Measurements from ENCODE around the gene FGGY. TPM values are rescaled to one million over a fixed set of nuclear protein-coding genes. Genes with fewer than 3 reads are reported as not detected.

The FGGY gene
- total RNA-seq, 1 donor, result 24.6 TPM

DNA sequence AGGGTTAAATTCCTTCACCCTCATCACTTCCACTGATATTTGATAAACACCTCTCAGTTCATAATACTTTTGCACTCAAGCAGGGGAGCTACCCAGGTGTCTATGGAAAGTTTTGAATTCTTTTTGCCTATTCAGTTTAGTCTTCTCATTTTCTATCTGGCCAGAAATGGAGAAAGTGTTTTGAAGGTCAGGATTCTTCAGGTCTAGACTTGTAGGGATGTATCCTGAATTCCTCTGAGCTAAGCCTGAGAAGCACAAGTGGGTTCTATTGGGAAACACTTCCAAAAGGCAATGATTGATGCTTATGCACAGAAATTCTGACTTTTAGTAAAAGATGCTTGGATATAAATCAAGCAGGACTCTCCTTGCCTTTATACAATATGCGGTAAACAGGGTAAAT, 300.1 kb downstream of the FGGY start:
- Histone ChIP-seq H3K27ac (ENCODE audit: low read depth, low read length) (peak overlapping the region; percentile 38), H2AFZ (ENCODE audit: low read length) (no peak overlapping the region), H3K27me3 (ENCODE audit: insufficient read depth, low read length) (no peaks in the 10 kb centered on the region), H3K36me3 (ENCODE audit: insufficient read depth, low read length) (no peaks in the 10 kb centered on the region), H3K79me2 (ENCODE audit: insufficient read depth, low read length) (no peaks in the 10 kb centered on the region), H3K4me3 (ENCODE audit: insufficient read depth, low read length) (no peak overlapping the region), H3K4me2 (ENCODE audit: insufficient read depth, low read length) (no peak overlapping the region), H4K20me1 (ENCODE audit: insufficient read depth, low read length) (no peaks in the 10 kb centered on the region), H3K4me1 (ENCODE audit: insufficient read depth, low read length) (peaks cover 15% of the 10 kb centered on the region), H3K9me3 (ENCODE audit: low read depth, low read length) (no peaks in the 10 kb centered on the region)
- no peak for DNase-seq (ENCODE audit: insufficient read length, low spot score, missing footprints)
- TF ChIP-seq, protein P1, sequence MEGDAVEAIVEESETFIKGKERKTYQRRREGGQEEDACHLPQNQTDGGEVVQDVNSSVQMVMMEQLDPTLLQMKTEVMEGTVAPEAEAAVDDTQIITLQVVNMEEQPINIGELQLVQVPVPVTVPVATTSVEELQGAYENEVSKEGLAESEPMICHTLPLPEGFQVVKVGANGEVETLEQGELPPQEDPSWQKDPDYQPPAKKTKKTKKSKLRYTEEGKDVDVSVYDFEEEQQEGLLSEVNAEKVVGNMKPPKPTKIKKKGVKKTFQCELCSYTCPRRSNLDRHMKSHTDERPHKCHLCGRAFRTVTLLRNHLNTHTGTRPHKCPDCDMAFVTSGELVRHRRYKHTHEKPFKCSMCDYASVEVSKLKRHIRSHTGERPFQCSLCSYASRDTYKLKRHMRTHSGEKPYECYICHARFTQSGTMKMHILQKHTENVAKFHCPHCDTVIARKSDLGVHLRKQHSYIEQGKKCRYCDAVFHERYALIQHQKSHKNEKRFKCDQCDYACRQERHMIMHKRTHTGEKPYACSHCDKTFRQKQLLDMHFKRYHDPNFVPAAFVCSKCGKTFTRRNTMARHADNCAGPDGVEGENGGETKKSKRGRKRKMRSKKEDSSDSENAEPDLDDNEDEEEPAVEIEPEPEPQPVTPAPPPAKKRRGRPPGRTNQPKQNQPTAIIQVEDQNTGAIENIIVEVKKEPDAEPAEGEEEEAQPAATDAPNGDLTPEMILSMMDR (IDR thresholded peaks at IDR 0.05; ENCODE audit: extremely low read depth, low read depth, low read length), result no peak

DNA sequence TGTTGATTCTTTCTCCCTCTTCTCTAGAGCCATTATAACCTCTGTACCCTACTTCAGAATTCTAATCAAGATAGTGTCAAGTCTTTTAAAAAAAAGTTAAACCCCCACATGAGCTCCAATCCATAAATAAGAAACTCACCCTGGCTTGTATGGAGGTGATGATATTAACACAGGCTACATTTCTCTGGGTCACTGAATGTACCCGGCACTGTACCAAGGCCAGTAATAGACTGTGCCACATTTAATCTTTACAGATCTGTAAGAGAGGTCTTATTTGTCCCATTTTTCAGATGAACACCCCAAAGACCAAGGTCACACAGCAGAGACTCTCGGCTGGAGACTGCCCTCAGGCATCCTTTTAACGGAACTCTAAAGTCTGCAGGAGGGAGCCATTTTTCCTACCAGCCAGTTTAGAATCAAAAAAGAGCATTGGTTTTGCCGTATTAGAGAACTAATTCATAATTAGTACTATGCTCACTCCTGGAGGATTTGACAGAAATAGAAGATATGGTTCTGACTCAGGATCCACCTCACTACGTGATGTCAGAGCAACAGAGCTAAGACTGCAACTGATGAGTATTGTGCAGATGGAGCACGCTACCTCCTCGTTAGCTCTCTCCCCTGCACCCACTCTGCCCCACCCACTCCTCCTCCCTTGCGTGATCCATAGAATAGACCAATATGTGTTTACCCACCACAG, 300.7 kb downstream of the FGGY start:
- H3K27ac ChIP-seq (ENCODE audit: low read depth, low read length), result no peak overlapping the region
- TF ChIP-seq, protein P1 (IDR thresholded peaks at IDR 0.05; ENCODE audit: extremely low read depth, low read depth, low read length), result no peak

DNA sequence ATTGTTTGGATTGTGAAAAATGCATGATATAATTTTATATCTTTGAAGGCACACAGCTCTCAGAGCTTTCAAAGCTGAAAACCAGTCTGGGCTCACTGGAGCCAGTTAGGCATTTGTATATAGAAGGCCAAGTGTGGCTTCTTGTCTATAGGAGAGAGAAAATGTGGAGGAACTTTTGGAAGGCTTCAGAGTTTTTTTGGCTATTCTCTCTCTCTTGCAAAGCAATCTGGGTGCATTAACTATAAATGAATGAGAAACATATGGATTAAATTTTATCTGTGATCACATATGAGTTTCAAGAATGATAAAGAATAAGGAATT, 301.2 kb downstream of the FGGY start:
- Histone ChIP-seq H3K27me3 (ENCODE audit: insufficient read depth, low read length) (no peaks in the 10 kb centered on the region), H3K27ac (ENCODE audit: low read depth, low read length) (no peak overlapping the region), H4K20me1 (ENCODE audit: insufficient read depth, low read length) (no peaks in the 10 kb centered on the region), H3K4me2 (ENCODE audit: insufficient read depth, low read length) (no peak overlapping the region), H3K79me2 (ENCODE audit: insufficient read depth, low read length) (no peaks in the 10 kb centered on the region), H2AFZ (ENCODE audit: low read length) (no peak overlapping the region), H3K4me1 (ENCODE audit: insufficient read depth, low read length) (peaks cover 15% of the 10 kb centered on the region), H3K4me3 (ENCODE audit: insufficient read depth, low read length) (no peak overlapping the region), H3K36me3 (ENCODE audit: insufficient read depth, low read length) (no peaks in the 10 kb centered on the region), H3K9me3 (ENCODE audit: low read depth, low read length) (no peaks in the 10 kb centered on the region)
- DNase-seq (ENCODE audit: insufficient read length, low spot score, missing footprints), result no peak
- TF ChIP-seq, protein P1 (IDR thresholded peaks at IDR 0.05; ENCODE audit: extremely low read depth, low read depth, low read length), result no peak

More for the DNA sequence above, 300.7 kb downstream of the FGGY start:
- Histone ChIP-seq H2AFZ (ENCODE audit: low read length) (no peak overlapping the region), H3K9me3 (ENCODE audit: low read depth, low read length) (no peaks in the 10 kb centered on the region), H3K4me3 (ENCODE audit: insufficient read depth, low read length) (no peak overlapping the region), H3K36me3 (ENCODE audit: insufficient read depth, low read length) (no peaks in the 10 kb centered on the region), H4K20me1 (ENCODE audit: insufficient read depth, low read length) (no peaks in the 10 kb centered on the region), H3K27me3 (ENCODE audit: insufficient read depth, low read length) (no peaks in the 10 kb centered on the region), H3K79me2 (ENCODE audit: insufficient read depth, low read length) (no peaks in the 10 kb centered on the region), H3K4me1 (ENCODE audit: insufficient read depth, low read length) (peaks cover 15% of the 10 kb centered on the region), H3K4me2 (ENCODE audit: insufficient read depth, low read length) (no peak overlapping the region)
- DNase-seq (ENCODE audit: insufficient read length, low spot score, missing footprints), result no peak

DNA sequence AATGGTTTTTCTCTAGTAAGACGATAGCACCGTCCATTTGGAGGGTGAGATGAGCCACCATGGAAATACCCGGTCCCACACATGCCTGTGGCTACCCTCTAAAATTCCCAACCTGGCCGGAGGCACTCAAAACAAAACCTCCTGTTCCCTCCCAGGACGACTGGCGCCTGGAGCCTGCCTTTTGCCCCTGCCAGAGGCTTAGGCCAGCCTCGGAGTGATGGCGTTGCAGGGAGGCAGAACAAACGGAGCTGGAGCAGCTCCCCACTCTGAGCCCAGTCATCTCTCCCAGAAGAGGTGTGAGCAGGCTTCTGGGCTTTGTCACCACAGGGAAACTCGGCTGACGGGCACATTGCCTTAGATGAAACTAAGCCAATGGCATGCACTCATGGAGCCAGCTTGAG, 304.1 kb downstream of the FGGY start:
- Histone ChIP-seq H3K9me3 (ENCODE audit: low read depth, low read length) (no peaks in the 10 kb centered on the region), H2AFZ (ENCODE audit: low read length) (peak overlapping the region; percentile 69), H4K20me1 (ENCODE audit: insufficient read depth, low read length) (no peaks in the 10 kb centered on the region), H3K36me3 (ENCODE audit: insufficient read depth, low read length) (no peaks in the 10 kb centered on the region), H3K4me1 (ENCODE audit: insufficient read depth, low read length) (peaks cover 9% of the 10 kb centered on the region), H3K27me3 (ENCODE audit: insufficient read depth, low read length) (no peaks in the 10 kb centered on the region), H3K79me2 (ENCODE audit: insufficient read depth, low read length) (no peaks in the 10 kb centered on the region), H3K4me2 (ENCODE audit: insufficient read depth, low read length) (peak overlapping the region; percentile 12), H3K4me3 (ENCODE audit: insufficient read depth, low read length) (peak overlapping the region; percentile 19), H3K27ac (ENCODE audit: low read depth, low read length) (no peak overlapping the region)
- TF ChIP-seq, protein P1 (IDR thresholded peaks at IDR 0.05; ENCODE audit: extremely low read depth, low read depth, low read length), result no peak
- DNase-seq (ENCODE audit: insufficient read length, low spot score, missing footprints), result peak; percentile 23

Measured in osteoblast (primary cell).